ENCODE measurements around the gene AFP. TPM values are rescaled to one million over a fixed set of nuclear protein-coding genes. Genes with fewer than 3 reads are reported as not detected.

AFP gene
- polyA plus RNA-seq, 3 donors = not detected

GRCh38 chr4:73406548-73406875 lies 29.5 kb upstream of the AFP start:
- TF ChIP-seq CTCF (IDR thresholded peaks at IDR 0.05) = no peak
- H3K9me3 Mint-ChIP-seq = peaks cover 0 to 2% (median 0%) of the 10 kb centered on the region in 7 donors
- Histone ChIP-seq H3K4me2 (replicated peaks; ENCODE audit: extremely low read depth, low read length, poor library complexity, severe bottlenecking) (no peak overlapping the region), H4K20me1 (ENCODE audit: insufficient read depth, low read length) (no peaks in the 10 kb centered on the region), H3K79me2 (ENCODE audit: insufficient read depth, low read length) (no peaks in the 10 kb centered on the region), H3K9ac (ENCODE audit: insufficient read depth, low read length, poor library complexity, severe bottlenecking) (no peak overlapping the region), H3K27me3 (ENCODE audit: control insufficient read depth in 2 of 2, insufficient read depth in 2 of 2, low read length in 2 of 2) (no peaks in the 10 kb centered on the region), H3K9me3 (replicated peaks in 1 of 2; ENCODE audit: control insufficient read depth in 1 of 2, insufficient read depth in 1 of 2, low read length in 2 of 2) (no peaks in the 10 kb centered on the region), H3K27ac (ENCODE audit: low read depth in 1 of 2, low read length in 2 of 2) (no peak overlapping the region), H3K4me1 (ENCODE audit: control insufficient read depth in 1 of 2, insufficient read depth in 2 of 2, low read length in 2 of 2) (no peaks in the 10 kb centered on the region), H3K4me3 (replicated peaks in 1 of 3; ENCODE audit: low read depth in 2 of 3, low read length in 3 of 3) (no peak overlapping the region), H3K36me3 (replicated peaks in 1 of 2; ENCODE audit: control insufficient read depth in 1 of 2, insufficient read depth in 2 of 2, low read length in 2 of 2) (no peaks in the 10 kb centered on the region), H2AFZ (ENCODE audit: insufficient read depth, low read depth, low read length, poor library complexity, severe bottlenecking) (no peak overlapping the region)
- no peaks in the 10 kb centered on the region for H3K36me3 Mint-ChIP-seq
- H3K27me3 Mint-ChIP-seq (ENCODE audit: low read depth in 3 of 3) = peaks cover 0 to 1% (median 0%) of the 10 kb centered on the region in 3 donors
- DNase-seq = no peak
- WGBS (ENCODE audit: insufficient coverage) = no CpG with 5 or more reads among the region's 1 CpG
- no peak overlapping the region for H3K27ac Mint-ChIP-seq
- intact Hi-C loops (cut with micrococcal nuclease) = no loop called here
- no peak overlapping the region for H3K4me3 Mint-ChIP-seq
- no peaks in the 10 kb centered on the region for H3K4me1 Mint-ChIP-seq

- Histone ChIP-seq H3K4me2 (replicated peaks; ENCODE audit: extremely low read depth, low read length, poor library complexity, severe bottlenecking) (no peak overlapping the region), H3K27me3 (ENCODE audit: control insufficient read depth in 2 of 2, insufficient read depth in 2 of 2, low read length in 2 of 2) (no peaks in the 10 kb centered on the region), H3K4me3 (replicated peaks in 1 of 3; ENCODE audit: low read depth in 2 of 3, low read length in 3 of 3) (no peak overlapping the region), H3K36me3 (replicated peaks in 1 of 2; ENCODE audit: control insufficient read depth in 1 of 2, insufficient read depth in 2 of 2, low read length in 2 of 2) (no peaks in the 10 kb centered on the region), H2AFZ (ENCODE audit: insufficient read depth, low read depth, low read length, poor library complexity, severe bottlenecking) (no peak overlapping the region), H3K9me3 (replicated peaks in 1 of 2; ENCODE audit: control insufficient read depth in 1 of 2, insufficient read depth in 1 of 2, low read length in 2 of 2) (no peaks in the 10 kb centered on the region), H3K4me1 (ENCODE audit: control insufficient read depth in 1 of 2, insufficient read depth in 2 of 2, low read length in 2 of 2) (no peaks in the 10 kb centered on the region), H4K20me1 (ENCODE audit: insufficient read depth, low read length) (no peaks in the 10 kb centered on the region), H3K79me2 (ENCODE audit: insufficient read depth, low read length) (no peaks in the 10 kb centered on the region), H3K27ac (ENCODE audit: low read depth in 1 of 2, low read length in 2 of 2) (no peak overlapping the region), H3K9ac (ENCODE audit: insufficient read depth, low read length, poor library complexity, severe bottlenecking) (no peak overlapping the region)
- no CpG with 5 or more reads among the region's 2 CpGs for WGBS (ENCODE audit: insufficient coverage)
- no peaks in the 10 kb centered on the region for H3K4me1 Mint-ChIP-seq
- H3K4me3 Mint-ChIP-seq = no peak overlapping the region
- intact Hi-C loops (cut with micrococcal nuclease) = no loop called here
- no peaks in the 10 kb centered on the region for H3K9me3 Mint-ChIP-seq
- no peak for DNase-seq
- H3K36me3 Mint-ChIP-seq = no peaks in the 10 kb centered on the region
- no peaks in the 10 kb centered on the region for H3K27me3 Mint-ChIP-seq (ENCODE audit: low read depth in 3 of 3)
- no peak for TF ChIP-seq CTCF (IDR thresholded peaks at IDR 0.05)
- no peak overlapping the region for H3K27ac Mint-ChIP-seq
Observed at GRCh38 chr4:73407227-73407673, 28.8 kb upstream of the AFP start.

Data from CD14-positive monocyte (primary cell).